NCI-H510A treated with DMSO at 0.1 percent for 48 hours (cell line): Measurements from ENCODE around the gene OR1J4.
"Not testable (repeated sequence)": the region's sequence is repeated elsewhere in the genome, so short reads cannot be mapped to it uniquely, and the experiment has no call there.

ENCODE experiments used
- DNase-seq: peaks from one replicate; lab custom pipeline; 2025; lab: John Stamatoyannopoulos, UW

The OR1J4 gene

GRCh38 chr9:122518841-122519240, at the start of gene OR1J4:
Gene OR1J4 (plus strand): TSS chr9:122519141. CDS start chr9:122519141, 0 bp downstream.
- no peak for DNase-seq

GRCh38 chr9:122474561-122474960, 44.4 kb upstream of the OR1J4 start:
- no peak for DNase-seq

GRCh38 chr9:122475717-122476116, 43.2 kb upstream of the OR1J4 start:
- no peak for DNase-seq

GRCh38 chr9:122477346-122477745, 41.6 kb upstream of the OR1J4 start:
- DNase-seq: no peak

GRCh38 chr9:122477826-122478225, 41.1 kb upstream of the OR1J4 start, which contains the start of gene OR1J1:
Gene OR1J1 (minus strand): TSS chr9:122477926. CDS start chr9:122477926, 0 bp downstream.
- no peak for DNase-seq

GRCh38 chr9:122479062-122479461, 39.9 kb upstream of the OR1J4 start:
- no peak for DNase-seq

- DNase-seq: no peak
These were observed 20.1 kb upstream of the OR1J4 start for GRCh38 chr9:122498883-122499288.

GRCh38 chr9:122506964-122507363, 12.0 kb upstream of the OR1J4 start:
- DNase-seq: no peak

GRCh38 chr9:122510502-122510901, 8.4 kb upstream of the OR1J4 start, which contains the start of gene OR1J2:
Gene OR1J2 (plus strand): TSS chr9:122510802. CDS start chr9:122510802, 0 bp downstream.
- no peak for DNase-seq

GRCh38 chr9:122518226-122518625, 715 bp upstream of the OR1J4 start:
- DNase-seq: no peak

- DNase-seq: no peak
These were observed 435 bp downstream of the OR1J4 start for GRCh38 chr9:122519376-122519775.

GRCh38 chr9:122526602-122527001, 7.7 kb downstream of the OR1J4 start:
- DNase-seq: no peak

- DNase-seq: no peak
These were observed 8.3 kb downstream of the OR1J4 start, which contains the start of gene OR1N1 for GRCh38 chr9:122527193-122527592. Gene OR1N1 (minus strand): TSS chr9:122527293. CDS start chr9:122527293, 0 bp downstream.

GRCh38 chr9:122531157-122531556, 12.2 kb downstream of the OR1J4 start:
- not testable (repeated sequence) for DNase-seq

- no peak for DNase-seq
These were observed 17.2 kb downstream of the OR1J4 start for GRCh38 chr9:122536134-122536533.

GRCh38 chr9:122537066-122537465, 18.1 kb downstream of the OR1J4 start:
- not testable (repeated sequence) for DNase-seq

GRCh38 chr9:122538757-122539156, 19.8 kb downstream of the OR1J4 start:
- DNase-seq: no peak

- no peak for DNase-seq
These were observed 27.3 kb downstream of the OR1J4 start for GRCh38 chr9:122546196-122546595.

GRCh38 chr9:122551371-122551770, 32.4 kb downstream of the OR1J4 start:
- no peak for DNase-seq

GRCh38 chr9:122552812-122553211, 33.9 kb downstream of the OR1J4 start, which contains the start of gene OR1N2:
Gene OR1N2 (plus strand): TSS chr9:122553112. CDS start chr9:122553212, 100 bp downstream.
- DNase-seq: no peak

- no peak for DNase-seq
These were observed 42.5 kb downstream of the OR1J4 start for GRCh38 chr9:122561446-122561845.

GRCh38 chr9:122562134-122562760, 43.3 kb downstream of the OR1J4 start:
- DNase-seq: no peak

GRCh38 chr9:122567901-122568300, 49.0 kb downstream of the OR1J4 start:
- DNase-seq: no peak
